ENCODE measurements around the gene FBLN1. TPM values are rescaled to one million over a fixed set of nuclear protein-coding genes. Genes with fewer than 3 reads are reported as not detected.

The FBLN1 gene
- total RNA-seq, 4 donors from 2014 or later = 33.7 to 546 (median 86.3) TPM

DNA sequence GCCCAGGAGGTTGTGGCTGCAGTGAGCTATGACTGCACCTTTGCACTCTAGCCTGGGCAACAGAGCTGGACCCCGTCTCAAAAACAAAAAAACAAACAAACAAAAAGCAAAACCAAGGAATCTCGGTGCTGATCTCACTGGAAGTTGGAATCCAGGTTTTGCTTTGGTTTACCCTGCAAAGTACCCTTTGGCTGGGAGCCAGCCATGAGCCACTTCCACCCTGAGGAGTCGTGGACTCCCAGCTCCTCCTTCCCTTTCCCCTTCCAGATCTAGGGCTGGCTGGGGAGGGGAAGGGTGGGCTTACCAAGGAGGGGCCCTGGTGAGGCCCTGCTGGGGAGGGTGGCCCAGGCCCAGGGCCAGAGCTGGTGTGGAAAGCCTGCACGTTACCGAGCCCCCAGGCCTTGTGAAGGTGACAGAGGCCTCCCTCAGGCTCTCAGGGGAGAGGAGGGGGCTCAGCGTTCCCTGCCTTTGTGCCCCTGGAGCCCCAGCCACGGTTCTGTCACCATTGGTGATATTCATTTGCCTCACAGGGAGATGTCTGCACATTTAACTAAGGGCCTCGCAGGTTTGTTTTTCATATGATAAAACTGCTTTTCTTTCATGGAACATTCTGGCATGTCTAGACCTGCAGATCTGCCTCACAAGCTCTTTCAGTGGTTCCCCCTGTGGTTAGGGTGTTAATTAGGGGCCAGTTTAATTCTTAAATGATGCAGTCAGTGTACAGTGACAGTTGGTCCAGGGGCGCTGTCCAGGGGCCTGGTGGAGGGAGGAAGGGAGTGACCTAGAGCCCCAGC, 29.0 kb downstream of the FBLN1 start:
- no peaks in the 10 kb centered on the region for H3K27me3 ChIP-seq
- H3K4me1 ChIP-seq = peaks cover 43 to 98% (median 69%) of the 10 kb centered on the region in 3 donors
- peaks cover 0 to 25% (median 0%) of the 10 kb centered on the region in 3 donors for H3K36me3 ChIP-seq
- no peak for DNase-seq
- H3K27ac ChIP-seq = peak overlapping the region; percentile 67 to 92 (median 82)
- 35 to 54% methylated on average over 5 of the region's 9 CpGs for WGBS, 2 donors
- no peaks in the 10 kb centered on the region for H3K9me3 ChIP-seq
- no peak overlapping the region for H3K4me3 ChIP-seq
- no peak for TF ChIP-seq POLR2A (IDR thresholded peaks at IDR 0.05)
- TF ChIP-seq, protein P1, sequence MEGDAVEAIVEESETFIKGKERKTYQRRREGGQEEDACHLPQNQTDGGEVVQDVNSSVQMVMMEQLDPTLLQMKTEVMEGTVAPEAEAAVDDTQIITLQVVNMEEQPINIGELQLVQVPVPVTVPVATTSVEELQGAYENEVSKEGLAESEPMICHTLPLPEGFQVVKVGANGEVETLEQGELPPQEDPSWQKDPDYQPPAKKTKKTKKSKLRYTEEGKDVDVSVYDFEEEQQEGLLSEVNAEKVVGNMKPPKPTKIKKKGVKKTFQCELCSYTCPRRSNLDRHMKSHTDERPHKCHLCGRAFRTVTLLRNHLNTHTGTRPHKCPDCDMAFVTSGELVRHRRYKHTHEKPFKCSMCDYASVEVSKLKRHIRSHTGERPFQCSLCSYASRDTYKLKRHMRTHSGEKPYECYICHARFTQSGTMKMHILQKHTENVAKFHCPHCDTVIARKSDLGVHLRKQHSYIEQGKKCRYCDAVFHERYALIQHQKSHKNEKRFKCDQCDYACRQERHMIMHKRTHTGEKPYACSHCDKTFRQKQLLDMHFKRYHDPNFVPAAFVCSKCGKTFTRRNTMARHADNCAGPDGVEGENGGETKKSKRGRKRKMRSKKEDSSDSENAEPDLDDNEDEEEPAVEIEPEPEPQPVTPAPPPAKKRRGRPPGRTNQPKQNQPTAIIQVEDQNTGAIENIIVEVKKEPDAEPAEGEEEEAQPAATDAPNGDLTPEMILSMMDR (IDR thresholded peaks at IDR 0.05) = no peak
- intact Hi-C loops (cut with DNase I) = no loop called here

DNA sequence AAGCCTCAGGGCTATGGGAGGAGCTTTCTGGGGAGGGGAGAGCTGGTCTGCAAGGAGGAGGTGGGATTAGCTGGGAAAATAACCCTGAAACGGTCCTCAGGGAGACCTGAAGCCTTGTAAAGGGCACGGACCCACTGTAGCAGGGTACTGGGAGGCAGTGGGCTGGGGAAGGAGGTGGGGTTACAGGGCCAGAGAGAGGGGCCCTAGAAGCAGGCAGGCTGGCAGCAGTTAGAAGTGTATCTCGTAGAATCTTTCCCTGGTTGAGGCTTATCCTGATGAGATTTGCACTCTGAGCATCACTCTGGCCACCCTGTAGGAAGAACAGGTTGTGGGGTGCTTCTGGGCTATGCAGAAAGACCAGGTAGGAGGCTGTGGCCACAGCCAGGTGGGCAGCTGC, 29.6 kb downstream of the FBLN1 start:
- intact Hi-C loops (cut with DNase I) = no loop called here

DNA sequence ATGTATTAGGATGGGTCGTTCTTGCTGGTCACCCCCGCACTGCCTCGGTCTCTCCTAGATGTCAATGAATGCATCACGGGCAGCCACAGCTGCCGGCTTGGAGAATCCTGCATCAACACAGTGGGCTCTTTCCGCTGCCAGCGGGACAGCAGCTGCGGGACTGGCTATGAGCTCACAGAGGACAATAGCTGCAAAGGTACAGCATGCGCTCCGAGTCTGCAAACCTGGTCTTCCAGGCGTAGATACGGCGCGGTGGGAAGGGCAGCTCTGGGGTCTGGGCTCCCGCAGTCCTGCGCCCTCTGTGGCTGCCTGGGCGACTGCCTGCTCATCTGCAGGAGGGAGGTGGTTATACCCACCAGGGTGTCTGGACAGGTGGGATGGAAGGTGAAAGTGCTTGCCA, 31.0 kb downstream of the FBLN1 start:
- WGBS, 2 donors = 50% methylated on average over 1 of the region's 17 CpGs; no CpG with 5 or more reads in 1 of the 2 donors
- Histone ChIP-seq H3K27ac (peak overlapping the region; percentile 67 to 92 (median 82)), H3K4me3 (peak overlapping the region in 3 of 4 donors; percentile 7 to 23 (median 19)), H3K4me1 (peaks cover 49 to 98% (median 74%) of the 10 kb centered on the region in 3 donors), H3K9me3 (no peaks in the 10 kb centered on the region), H3K27me3 (no peaks in the 10 kb centered on the region), H3K36me3 (peaks cover 0 to 24% (median 0%) of the 10 kb centered on the region in 3 donors)
- TF ChIP-seq POLR2A (IDR thresholded peaks at IDR 0.05) = no peak
- TF ChIP-seq, protein P1 (IDR thresholded peaks at IDR 0.05) = peak in 1 of 6 experiments; percentile 12
- intact Hi-C loops (cut with DNase I) = no loop called here
- no peak for DNase-seq

More for the DNA sequence above, 29.6 kb downstream of the FBLN1 start:
- H3K9me3 ChIP-seq = no peaks in the 10 kb centered on the region
- no peak for DNase-seq
- H3K4me3 ChIP-seq = no peak overlapping the region
- H3K4me1 ChIP-seq = peaks cover 48 to 98% (median 69%) of the 10 kb centered on the region in 3 donors
- 43 to 54% methylated on average over 3 of the region's 3 CpGs for WGBS, 2 donors
- H3K36me3 ChIP-seq = peaks cover 0 to 25% (median 0%) of the 10 kb centered on the region in 3 donors
- H3K27me3 ChIP-seq = no peaks in the 10 kb centered on the region
- H3K27ac ChIP-seq = peak overlapping the region; percentile 67 to 92 (median 82)
- TF ChIP-seq, protein P1 (IDR thresholded peaks at IDR 0.05) = no peak
- TF ChIP-seq POLR2A (IDR thresholded peaks at IDR 0.05) = no peak

DNA sequence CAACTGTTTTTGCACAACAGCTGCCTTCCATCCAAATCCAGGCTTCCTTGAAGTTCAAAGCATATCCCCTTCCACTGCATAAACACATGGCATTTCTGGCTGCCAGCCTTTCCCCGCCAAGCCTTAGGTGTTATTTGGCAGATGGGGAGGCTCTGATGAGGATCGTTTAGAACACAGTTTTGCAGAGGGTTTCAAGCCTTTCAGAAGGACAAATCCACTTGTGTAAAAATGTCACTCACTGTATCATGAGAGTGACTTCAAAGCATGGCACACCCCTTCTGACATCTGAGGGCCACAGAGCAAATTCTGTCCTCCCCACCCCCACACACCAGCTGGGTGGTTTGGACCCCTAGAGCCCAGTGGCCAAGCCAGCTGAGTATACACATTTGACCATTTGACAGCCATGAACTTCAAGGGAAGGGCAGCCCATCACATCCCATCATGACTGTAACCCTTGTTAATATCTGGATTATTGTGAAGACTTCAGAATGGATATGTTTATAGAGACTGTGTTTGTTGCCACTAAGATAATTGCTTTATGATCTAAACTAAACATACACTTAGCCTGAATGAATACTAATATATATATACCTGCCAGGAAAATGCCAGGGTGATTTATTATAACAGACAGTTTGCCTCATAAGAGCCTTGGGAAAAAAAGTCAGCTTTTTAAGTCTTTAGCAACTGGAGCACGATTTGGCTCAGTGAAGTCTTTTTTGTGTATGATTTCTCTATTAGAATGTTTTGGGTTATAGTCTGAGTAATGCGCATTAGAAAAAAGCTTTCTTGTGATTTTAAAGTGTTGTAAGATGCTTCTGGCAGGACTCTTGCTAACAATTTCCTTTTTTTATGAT, 31.9 kb downstream of the FBLN1 start:
- TF ChIP-seq, protein P1 (IDR thresholded peaks at IDR 0.05) = no peak
- TF ChIP-seq POLR2A (IDR thresholded peaks at IDR 0.05) = no peak
- Histone ChIP-seq H3K9me3 (no peaks in the 10 kb centered on the region), H3K4me1 (peaks cover 49 to 99% (median 81%) of the 10 kb centered on the region in 3 donors), H3K27me3 (no peaks in the 10 kb centered on the region), H3K27ac (peak overlapping the region; percentile 85 to 92 (median 89)), H3K4me3 (peak overlapping the region in 1 of 4 donors; percentile 16), H3K36me3 (peaks cover 0 to 17% (median 0%) of the 10 kb centered on the region in 3 donors)
- WGBS, 2 donors = 19 to 33% methylated on average over 3 to 4 of the region's 4 CpGs
- intact Hi-C loops (cut with DNase I) = no loop called here
- no peak for DNase-seq
